Left lobe of liver (tissue), 2 donors: ENCODE results near the gene MMS19. TPM values are rescaled to one million over a fixed set of nuclear protein-coding genes. Genes with fewer than 3 reads are reported as not detected.

Source experiments
- ATAC-seq: fragments of 200-7000 bp; cut with Tn5 transposase; one replicate; pipeline ENCODE4 v1.9.1; 2020; ENCODE audit warnings: mild to moderate bottlenecking, moderate library complexity
- DNase-seq: peaks from one replicate; pipeline ENCODE4 v3.0.0-alpha.2; 2020; ENCODE audit warnings: low spot score
- total RNA-seq: library from RNA; stranded (reverse); gene quantifications from one replicate; pipeline ENCODE4 v1.2.1, GENCODE V29; 2021
- donor health status: DM: no; HTN: no; CAD: no; lungs with moderate emphysema.
- donor health status: DM: no; HTN: yes; CAD: no.

The MMS19 gene, protein sequence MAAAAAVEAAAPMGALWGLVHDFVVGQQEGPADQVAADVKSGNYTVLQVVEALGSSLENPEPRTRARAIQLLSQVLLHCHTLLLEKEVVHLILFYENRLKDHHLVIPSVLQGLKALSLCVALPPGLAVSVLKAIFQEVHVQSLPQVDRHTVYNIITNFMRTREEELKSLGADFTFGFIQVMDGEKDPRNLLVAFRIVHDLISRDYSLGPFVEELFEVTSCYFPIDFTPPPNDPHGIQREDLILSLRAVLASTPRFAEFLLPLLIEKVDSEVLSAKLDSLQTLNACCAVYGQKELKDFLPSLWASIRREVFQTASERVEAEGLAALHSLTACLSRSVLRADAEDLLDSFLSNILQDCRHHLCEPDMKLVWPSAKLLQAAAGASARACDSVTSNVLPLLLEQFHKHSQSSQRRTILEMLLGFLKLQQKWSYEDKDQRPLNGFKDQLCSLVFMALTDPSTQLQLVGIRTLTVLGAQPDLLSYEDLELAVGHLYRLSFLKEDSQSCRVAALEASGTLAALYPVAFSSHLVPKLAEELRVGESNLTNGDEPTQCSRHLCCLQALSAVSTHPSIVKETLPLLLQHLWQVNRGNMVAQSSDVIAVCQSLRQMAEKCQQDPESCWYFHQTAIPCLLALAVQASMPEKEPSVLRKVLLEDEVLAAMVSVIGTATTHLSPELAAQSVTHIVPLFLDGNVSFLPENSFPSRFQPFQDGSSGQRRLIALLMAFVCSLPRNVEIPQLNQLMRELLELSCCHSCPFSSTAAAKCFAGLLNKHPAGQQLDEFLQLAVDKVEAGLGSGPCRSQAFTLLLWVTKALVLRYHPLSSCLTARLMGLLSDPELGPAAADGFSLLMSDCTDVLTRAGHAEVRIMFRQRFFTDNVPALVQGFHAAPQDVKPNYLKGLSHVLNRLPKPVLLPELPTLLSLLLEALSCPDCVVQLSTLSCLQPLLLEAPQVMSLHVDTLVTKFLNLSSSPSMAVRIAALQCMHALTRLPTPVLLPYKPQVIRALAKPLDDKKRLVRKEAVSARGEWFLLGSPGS
- total RNA-seq: 20.7 TPM

DNA sequence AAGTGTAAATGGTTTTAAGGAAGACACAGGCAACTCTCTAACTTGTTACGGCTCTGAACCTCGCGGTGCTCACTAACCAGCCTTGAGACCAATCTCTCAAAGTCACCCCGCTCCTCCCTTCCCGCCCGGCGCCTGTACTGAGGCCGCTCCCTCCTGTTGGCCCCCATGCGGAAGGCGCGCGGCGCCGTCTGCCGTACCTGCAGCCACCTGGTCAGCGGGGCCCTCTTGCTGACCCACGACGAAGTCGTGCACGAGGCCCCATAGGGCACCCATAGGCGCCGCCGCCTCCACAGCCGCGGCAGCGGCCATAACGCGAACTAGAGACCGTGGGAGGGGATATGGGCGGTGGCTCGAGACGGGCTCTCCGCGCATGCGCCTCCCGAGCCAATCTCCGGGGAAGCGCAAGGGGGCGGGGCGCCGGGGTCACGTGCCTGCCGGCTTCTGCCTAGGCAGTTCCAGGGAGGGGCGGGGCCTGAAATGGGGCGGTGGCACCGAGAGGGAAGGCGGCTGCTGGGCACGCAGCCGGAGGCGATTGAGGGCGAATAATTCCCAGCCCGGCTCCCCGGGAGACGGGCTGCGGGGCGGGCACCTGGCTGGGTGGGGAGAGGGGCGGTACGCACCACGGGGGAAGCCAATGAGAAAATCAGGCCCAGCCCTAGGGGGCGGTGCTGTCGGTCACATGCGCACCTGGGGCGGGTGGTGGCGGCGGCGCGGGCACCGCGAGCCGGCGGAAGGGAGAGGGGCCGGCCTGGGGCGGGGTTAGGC, at the start of gene MMS19:
Gene MMS19 (minus strand): TSS at position 347 of the 765 bp plus-strand sequence. CDS start 38 bp downstream, at position 309.
- peak; percentile 100 for DNase-seq

GRCh38 chr10:97547962-97548361, 49.7 kb upstream of the MMS19 start:
- DNase-seq (no peak), ATAC-seq (no peak)

More for the DNA sequence above, at the start of gene MMS19:
- ATAC-seq: peak; percentile 88

GRCh38 chr10:97547271-97547600, 49.0 kb upstream of the MMS19 start:
- ATAC-seq: no peak
- DNase-seq: no peak

- DNase-seq (no peak), ATAC-seq (no peak)
Observed at GRCh38 chr10:97546456-97547270, 48.4 kb upstream of the MMS19 start.

GRCh38 chr10:97543025-97543546, 44.9 kb upstream of the MMS19 start:
- ATAC-seq (peak; percentile 73), DNase-seq (no peak)

DNA sequence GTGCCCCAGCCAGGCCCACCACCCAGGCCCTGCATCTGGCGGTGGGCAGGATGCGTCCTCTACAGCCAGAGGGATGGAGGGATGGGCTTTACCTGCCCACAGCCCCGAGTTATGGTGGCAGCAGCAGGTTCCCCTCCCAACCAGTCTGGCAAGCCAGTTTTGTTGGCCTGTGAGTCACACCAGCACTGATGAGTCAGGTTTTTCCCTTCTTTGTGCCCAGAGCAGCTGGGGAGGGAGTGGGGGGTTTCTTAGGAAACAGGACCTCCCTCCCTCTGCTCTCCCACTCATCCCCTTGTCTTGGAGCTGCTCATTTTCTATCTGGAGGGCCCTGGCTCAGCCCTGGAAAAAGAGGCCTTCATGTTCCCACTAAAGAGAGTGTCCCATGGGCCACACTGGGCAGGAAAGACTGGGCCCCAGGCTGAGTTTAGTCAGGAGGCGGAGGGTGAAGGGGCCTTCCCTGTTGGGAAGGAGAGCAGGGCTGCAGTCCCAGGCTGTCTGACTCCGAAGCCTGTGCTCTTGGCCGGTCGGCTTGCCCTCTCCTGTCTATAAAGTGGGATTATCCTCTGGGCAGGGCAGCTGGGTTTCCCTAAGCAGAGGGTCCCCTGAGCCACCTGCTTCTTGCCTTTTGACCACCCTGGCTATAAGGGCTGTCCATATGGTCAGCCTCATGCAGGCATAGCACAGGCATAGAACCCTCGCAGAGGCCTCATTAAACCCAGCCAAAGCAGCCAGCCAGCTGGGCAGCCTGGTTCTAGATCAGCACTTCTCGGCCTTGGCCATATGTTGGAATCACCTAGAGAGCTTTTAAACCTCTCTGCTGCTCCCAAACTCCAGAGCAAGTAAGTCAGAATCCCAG, 44.2 kb upstream of the MMS19 start:
- DNase-seq (no peak), ATAC-seq (no peak)

DNA sequence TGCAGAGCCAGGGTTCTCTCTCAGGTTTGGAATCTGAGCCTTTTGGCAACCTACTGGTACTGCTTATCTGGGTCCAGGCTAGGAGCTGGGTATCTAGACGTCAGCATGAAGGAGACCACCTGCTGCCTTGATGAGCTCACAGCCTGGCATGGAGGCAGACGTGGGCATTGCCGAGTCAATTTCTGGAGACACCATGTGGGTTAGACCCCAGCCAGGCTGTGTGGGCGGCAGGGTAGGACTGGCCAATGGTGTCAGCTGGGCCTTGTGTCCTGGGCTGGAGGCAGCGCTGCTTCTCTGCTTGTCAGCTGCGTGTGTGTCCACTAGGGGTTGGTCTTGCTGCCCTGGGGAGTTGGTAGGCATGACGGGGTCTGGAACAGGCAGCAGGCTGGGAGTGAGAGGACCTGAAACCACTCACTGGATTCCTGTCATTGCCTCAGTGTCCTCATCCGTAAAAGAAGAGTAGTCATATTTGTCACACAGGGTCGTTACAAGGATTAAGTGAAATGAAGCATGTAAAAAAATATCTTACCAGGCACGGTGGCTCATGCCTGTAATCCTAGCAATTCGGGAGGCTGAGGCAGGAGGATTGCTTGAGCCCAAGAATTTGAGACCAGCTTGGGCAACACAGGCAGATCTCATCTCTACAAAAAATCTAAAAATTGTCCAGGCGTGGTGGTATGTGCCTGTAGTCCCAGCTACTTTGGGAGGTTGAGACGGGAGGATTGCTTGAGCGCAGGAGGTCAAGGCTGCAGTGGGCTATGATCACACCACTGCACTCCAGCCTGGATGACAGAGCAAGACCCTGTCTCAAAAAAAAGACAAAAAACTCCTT, 42.7 kb upstream of the MMS19 start:
- no peak for ATAC-seq
- no peak for DNase-seq

DNA sequence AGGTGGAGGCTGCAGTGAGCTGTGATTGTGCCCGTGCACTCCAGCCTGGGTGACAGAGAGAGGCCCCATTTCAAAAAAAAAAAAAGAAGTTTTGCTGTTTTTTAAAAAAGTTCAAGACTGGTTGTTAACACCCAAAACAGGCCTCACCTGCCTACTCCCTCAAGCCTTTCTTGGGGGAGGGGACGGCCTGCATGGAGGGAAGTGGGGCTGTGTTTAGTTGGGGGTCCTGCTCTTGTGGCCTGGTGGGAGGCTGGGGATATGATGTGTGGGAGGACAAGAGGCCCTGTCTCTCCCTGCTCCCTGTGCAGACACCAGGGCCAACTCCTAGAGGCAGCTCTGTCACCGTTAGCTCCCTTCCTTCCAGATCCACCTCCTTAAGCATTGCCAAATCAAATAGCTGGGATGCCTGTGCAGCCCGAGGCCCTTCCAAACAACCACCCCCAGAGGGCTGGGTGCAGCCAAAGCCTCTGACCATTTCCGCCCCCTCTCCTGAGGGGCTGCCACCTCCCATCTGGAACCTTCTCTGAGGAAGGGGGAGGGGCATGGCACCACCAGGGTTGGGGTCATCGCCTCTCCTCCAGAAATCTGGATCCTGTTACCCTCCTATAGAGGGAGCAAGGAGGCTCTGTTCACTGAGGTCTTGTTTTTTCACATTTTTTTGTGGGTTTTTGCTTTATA, 41.4 kb upstream of the MMS19 start:
- ATAC-seq: peak; percentile 18

GRCh38 chr10:97538839-97539238, 40.6 kb upstream of the MMS19 start:
- ATAC-seq: no peak

More for the DNA sequence above, 41.4 kb upstream of the MMS19 start:
- no peak for DNase-seq

DNA sequence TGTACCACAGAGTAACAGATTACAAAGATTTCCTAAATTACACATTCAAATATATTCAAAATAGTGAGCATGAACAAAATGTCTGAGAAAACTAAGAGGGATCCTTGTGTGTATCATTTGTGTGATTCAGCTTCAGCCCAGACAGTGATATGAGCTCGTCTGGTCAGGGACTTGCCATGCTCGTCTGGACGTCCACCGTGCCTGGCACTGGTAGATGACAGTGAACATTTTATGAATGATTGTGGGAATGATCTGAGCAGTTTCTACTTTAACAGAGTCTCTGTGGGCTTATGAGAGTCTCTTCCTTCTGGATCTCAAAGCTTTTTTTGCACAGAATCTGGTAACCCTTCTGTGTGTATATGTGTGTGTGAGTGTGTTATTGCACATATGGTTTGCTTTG, 40.2 kb upstream of the MMS19 start:
- no peak for DNase-seq

More at GRCh38 chr10:97538839-97539238, 40.6 kb upstream of the MMS19 start:
- DNase-seq: no peak

GRCh38 chr10:97537186-97537869, 39.1 kb upstream of the MMS19 start:
- ATAC-seq (no peak), DNase-seq (no peak)

More for the DNA sequence above, 40.2 kb upstream of the MMS19 start:
- no peak for ATAC-seq

GRCh38 chr10:97534746-97535367, 36.6 kb upstream of the MMS19 start:
- DNase-seq (no peak), ATAC-seq (peak; percentile 63)

DNA sequence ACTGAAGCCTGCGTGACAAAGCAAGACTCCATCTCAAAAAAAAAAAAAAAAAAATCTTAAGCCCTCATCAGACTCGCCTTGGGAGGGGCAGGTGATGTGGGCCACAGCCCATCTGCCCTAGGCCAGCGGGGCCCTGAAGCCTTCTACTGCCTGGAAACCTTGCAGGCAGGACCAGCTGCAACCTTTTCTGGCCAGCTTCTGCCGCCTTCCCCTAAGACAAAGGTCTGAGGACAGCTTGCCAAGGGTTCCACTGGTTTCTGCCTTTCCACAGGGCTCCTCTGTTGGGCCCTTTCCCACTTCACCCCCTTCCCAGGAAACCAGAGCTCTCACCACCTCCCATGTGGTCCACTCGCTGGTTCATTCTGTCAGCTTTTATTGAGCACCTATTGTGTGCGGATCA, 35.7 kb upstream of the MMS19 start:
- DNase-seq (no peak), ATAC-seq (no peak)

GRCh38 chr10:97532935-97533671, 34.9 kb upstream of the MMS19 start:
- DNase-seq: no peak

DNA sequence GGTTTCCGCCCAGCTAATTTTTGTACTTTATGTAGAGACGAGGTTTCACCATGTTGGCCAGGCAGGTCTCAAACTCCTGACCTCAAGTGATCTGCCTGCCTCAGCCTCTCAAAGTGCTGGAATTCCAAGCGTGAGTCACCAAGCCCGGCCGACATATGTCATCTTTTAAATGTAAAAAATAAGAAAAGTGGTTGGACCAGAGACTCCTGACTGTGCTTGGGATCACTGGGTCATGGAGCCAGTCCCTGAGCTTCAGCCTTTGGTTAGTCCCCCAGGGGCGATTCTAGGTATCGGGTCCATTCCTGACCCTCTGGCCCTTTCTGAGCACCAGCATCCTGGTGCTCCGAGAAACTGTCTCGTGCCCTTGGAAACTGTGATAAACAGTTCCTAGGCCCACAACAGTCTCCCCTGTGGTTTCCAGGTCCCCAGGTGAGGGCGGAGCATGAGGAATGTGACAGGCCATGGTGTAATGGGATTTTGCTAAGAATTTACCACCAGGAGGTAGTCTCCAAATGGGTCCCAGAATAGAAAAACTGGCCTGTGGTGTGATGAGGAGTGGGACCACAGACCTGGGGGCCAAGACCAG, 33.3 kb upstream of the MMS19 start:
- no peak for DNase-seq
- ATAC-seq: no peak

More at GRCh38 chr10:97532935-97533671, 34.9 kb upstream of the MMS19 start:
- no peak for ATAC-seq
